VCaP (cell line): ENCODE data around the gene NIPAL3.

ENCODE experiments used
- H3K27ac ChIP-seq: fragments of 450-650 bp; 2 replicates; pipeline ENCODE4 v1.5.1; 2017
- TF ChIP-seq, protein P1 (sequence below): fragments of 450-650 bp; conservative IDR thresholded peaks from 2 replicates; pipeline ENCODE4 v1.5.1; 2017; ENCODE audit warnings: mild to moderate bottlenecking, moderate library complexity

NIPAL3 gene

DNA sequence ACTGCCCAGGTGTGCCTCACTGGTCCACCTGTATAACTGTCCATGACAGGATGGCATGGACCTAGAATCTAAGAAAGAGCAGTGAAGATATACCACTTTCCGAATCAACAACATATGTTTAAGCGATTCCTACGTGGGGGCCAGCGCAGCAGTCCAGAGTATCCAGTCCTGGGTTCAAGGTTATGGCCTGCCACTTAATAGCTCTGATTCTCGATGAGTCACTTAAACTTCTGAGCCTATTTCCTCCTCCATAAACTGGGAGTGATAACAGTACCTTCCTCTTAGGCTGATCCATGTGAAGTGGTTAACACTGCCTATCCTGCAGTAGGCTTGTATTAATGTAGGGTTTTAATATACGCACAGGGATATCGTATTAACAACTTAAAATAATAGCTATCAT is 4.9 kb upstream of the NIPAL3 start:
- no peak overlapping the region for H3K27ac ChIP-seq
- TF ChIP-seq, protein P1, sequence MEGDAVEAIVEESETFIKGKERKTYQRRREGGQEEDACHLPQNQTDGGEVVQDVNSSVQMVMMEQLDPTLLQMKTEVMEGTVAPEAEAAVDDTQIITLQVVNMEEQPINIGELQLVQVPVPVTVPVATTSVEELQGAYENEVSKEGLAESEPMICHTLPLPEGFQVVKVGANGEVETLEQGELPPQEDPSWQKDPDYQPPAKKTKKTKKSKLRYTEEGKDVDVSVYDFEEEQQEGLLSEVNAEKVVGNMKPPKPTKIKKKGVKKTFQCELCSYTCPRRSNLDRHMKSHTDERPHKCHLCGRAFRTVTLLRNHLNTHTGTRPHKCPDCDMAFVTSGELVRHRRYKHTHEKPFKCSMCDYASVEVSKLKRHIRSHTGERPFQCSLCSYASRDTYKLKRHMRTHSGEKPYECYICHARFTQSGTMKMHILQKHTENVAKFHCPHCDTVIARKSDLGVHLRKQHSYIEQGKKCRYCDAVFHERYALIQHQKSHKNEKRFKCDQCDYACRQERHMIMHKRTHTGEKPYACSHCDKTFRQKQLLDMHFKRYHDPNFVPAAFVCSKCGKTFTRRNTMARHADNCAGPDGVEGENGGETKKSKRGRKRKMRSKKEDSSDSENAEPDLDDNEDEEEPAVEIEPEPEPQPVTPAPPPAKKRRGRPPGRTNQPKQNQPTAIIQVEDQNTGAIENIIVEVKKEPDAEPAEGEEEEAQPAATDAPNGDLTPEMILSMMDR, result no peak

- no peak overlapping the region for H3K27ac ChIP-seq
- TF ChIP-seq, protein P1, result no peak
Observed at GRCh38 chr1:24411963-24412362, 3.6 kb upstream of the NIPAL3 start.

DNA sequence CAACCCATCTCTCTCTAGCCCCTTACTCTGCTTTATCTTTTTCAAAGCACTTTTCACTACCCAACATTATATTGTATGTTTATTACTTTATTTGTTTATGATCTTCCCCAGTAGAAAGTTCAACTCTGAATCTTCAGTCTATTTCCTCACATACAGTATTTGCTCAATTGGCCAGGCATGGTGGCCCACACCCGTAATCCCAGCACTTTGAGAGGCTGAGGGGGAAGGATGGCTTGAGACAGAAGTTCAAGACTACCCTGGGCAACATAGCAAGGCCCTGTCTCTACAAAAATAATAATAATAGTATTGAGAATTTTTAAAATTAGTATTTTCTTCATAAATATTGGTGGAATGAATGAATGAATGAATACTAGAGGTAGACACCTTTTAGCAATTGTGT is 3.2 kb upstream of the NIPAL3 start:
- TF ChIP-seq, protein P1, result no peak

DNA sequence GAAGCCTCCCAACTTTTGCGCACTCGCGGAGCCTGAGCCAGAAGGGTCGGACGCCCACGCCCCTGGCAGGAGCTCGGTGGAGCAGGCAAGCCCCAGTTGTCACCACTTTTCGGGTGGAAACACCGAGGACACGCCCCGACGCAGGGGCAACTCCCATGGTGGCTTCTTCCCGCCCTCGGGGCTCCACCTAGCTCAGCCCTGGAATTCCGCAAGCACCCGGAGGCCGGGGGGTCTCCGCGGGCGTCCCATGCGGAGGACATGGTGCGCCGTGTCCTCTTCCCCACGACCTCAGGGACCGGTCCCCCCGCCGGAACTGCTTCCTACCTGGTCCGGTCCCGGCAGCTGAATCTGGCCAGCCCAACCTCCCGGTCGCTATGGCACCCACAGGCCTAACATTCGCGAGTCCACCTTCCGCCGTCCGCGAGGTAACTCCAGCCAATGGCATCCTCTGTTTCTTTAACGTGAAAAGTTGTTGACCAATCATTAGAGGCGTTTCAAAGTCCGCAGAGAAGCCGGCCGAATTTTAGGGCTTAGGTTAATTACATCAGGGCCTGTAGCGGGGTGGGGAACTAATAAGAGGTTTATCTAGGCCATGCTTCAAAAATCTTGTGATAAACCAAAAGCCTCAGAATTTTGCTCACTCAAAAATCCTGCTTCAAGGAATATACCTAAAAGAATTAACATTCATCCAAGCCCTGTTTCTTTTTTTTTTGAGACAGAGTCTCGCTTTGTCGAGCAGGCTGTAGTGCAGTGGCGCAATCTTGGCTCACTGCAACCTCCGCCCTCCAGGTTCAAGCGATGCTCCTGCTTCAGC is 2.0 kb upstream of the NIPAL3 start, which contains the start of gene STPG1:
Gene STPG1 (minus strand): TSS at position 433 of the 814 bp plus-strand sequence. CDS start 12,394 bp downstream, outside the sequence.
- peak within 1 kb of the TSS; percentile 84 for H3K27ac ChIP-seq
- TF ChIP-seq, protein P1, result no peak

More for the DNA sequence above, 3.2 kb upstream of the NIPAL3 start:
- H3K27ac ChIP-seq, result no peak overlapping the region

DNA sequence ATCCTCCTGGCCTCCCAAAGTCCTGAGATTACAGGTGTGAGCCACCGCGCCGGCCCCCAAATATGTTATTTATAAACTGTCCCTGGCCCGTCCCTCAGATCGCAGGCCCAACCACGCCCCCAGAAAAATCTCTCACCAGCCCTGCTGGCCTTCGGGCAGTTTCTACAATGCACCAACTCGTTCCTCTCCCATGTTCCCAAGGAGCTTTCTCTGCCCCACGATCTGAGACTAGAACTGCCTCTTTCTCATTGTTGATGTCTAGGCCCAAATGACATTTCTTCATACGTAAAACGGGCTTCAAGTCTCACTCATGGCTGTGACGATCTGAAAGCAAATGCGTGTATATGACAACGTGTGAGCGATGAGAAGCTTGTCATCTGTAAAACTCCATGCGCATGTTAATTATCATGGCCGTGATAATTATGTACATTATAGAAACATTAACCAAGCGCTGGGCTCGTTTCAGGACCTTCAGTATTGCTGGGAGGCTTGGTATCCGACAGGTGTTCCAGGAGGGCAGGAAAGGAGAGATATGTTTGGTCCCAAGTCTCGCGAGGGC is 748 bp upstream of the NIPAL3 start:
- H3K27ac ChIP-seq, result peak overlapping the region; percentile 84

GRCh38 chr1:24415910-24416665 is 486 bp downstream of the NIPAL3 start:
- H3K27ac ChIP-seq, result peak overlapping the region; percentile 84
- TF ChIP-seq, protein P1, result no peak

More for the DNA sequence above, 748 bp upstream of the NIPAL3 start:
- TF ChIP-seq, protein P1, result no peak
